ENCODE data around the gene KRTAP1-1. TPM values are rescaled to one million over a fixed set of nuclear protein-coding genes. Genes with fewer than 3 reads are reported as not detected.

Gene KRTAP1-1
- total RNA-seq, 1 experiment from 2014 or later = not detected

GRCh38 chr17:41063449-41063848, 22.2 kb upstream of the KRTAP1-1 start:
- ChIA-PET CTCF (no interaction called here), POLR2A (no interaction called here)
- DNase-seq (ENCODE audit: low spot score) = no peak
- H3K4me1 Mint-ChIP-seq = peaks cover 17% of the 10 kb centered on the region
- no peaks in the 10 kb centered on the region for H3K36me3 Mint-ChIP-seq
- no peaks in the 10 kb centered on the region for H3K27me3 Mint-ChIP-seq (ENCODE audit: low read depth)
- H3K27ac Mint-ChIP-seq = no peak overlapping the region
- H3K4me3 Mint-ChIP-seq = no peak overlapping the region
- H3K9me3 Mint-ChIP-seq = no peaks in the 10 kb centered on the region
- no peak for ATAC-seq
- TF ChIP-seq USF2 (CRISPR knock-in tag; IDR thresholded peaks at IDR 0.05) (no peak), HMGA2 (CRISPR knock-in tag; IDR thresholded peaks at IDR 0.05) (no peak), FOXP1 (CRISPR knock-in tag; IDR thresholded peaks at IDR 0.05; ENCODE audit: borderline replicate concordance) (no peak), NFE2L1 (CRISPR knock-in tag; IDR thresholded peaks at IDR 0.05) (no peak), CBFB (CRISPR knock-in tag; IDR thresholded peaks at IDR 0.05; ENCODE audit: low read depth) (no peak), SP1 (CRISPR knock-in tag; conservative IDR thresholded peaks at IDR 0.05) (no peak), AFF4 (CRISPR knock-in tag; IDR thresholded peaks at IDR 0.05; ENCODE audit: borderline replicate concordance) (no peak), TEAD1 (CRISPR knock-in tag; IDR thresholded peaks at IDR 0.05) (no peak), CDX4 (CRISPR knock-in tag; IDR thresholded peaks at IDR 0.05; ENCODE audit: borderline replicate concordance) (no peak), ZNF219 (CRISPR knock-in tag; IDR thresholded peaks at IDR 0.05; ENCODE audit: borderline replicate concordance) (no peak), ESRRA (CRISPR knock-in tag; IDR thresholded peaks at IDR 0.05; ENCODE audit: borderline replicate concordance) (no peak), ZMAT4 (CRISPR knock-in tag; IDR thresholded peaks at IDR 0.05) (no peak), MAX (CRISPR knock-in tag; IDR thresholded peaks at IDR 0.05) (no peak), EMX1 (CRISPR knock-in tag; IDR thresholded peaks at IDR 0.05) (no peak), ZNF425 (CRISPR knock-in tag; conservative IDR thresholded peaks at IDR 0.05) (no peak), GTF2I (CRISPR knock-in tag; conservative IDR thresholded peaks at IDR 0.05) (no peak), TEAD4 (CRISPR knock-in tag; IDR thresholded peaks at IDR 0.05) (no peak), E2F4 (CRISPR knock-in tag; IDR thresholded peaks at IDR 0.05; ENCODE audit: borderline replicate concordance, low read depth) (no peak), CREM (CRISPR knock-in tag; IDR thresholded peaks at IDR 0.05) (no peak), ATF3 (CRISPR knock-in tag; conservative IDR thresholded peaks at IDR 0.05) (no peak)
